Liver (tissue), 3 donors: ENCODE measurements around the gene GUCD1.

Source experiments
- EGR1 ChIP-seq, 2 donors: IDR thresholded peaks; 2 replicates each; pipeline ENCODE4 v1.6.1; 2016 to 2018; ENCODE audit warnings: antibody characterized with exemption in 2 of 2, low read depth in 2 of 2
- GABPA ChIP-seq, 2 donors: IDR thresholded peaks in 1 of 2; conservative IDR thresholded peaks in 1 of 2; 2 replicates each; pipeline ENCODE4 v1.6.1; 2016; ENCODE audit warnings: antibody characterized with exemption in 2 of 2, mild to moderate bottlenecking in 1 of 2, moderate library complexity in 1 of 2
- JUND ChIP-seq, 2 donors: IDR thresholded peaks; 2 replicates each; pipeline ENCODE4 v1.6.1; 2016; ENCODE audit warnings: antibody characterized with exemption in 2 of 2
- RAD21 ChIP-seq, 2 donors: IDR thresholded peaks; 2 replicates each; pipeline ENCODE4 v1.6.1; 2016; ENCODE audit warnings: antibody characterized with exemption in 2 of 2, mild to moderate bottlenecking in 2 of 2
- RXRA ChIP-seq, 2 donors: IDR thresholded peaks; 2 replicates each; pipeline ENCODE4 v1.6.1; 2017 to 2018; ENCODE audit warnings: antibody characterized with exemption in 2 of 2, mild to moderate bottlenecking in 1 of 2
- SP1 ChIP-seq: IDR thresholded peaks from 2 replicates; pipeline ENCODE4 v1.6.1; 2018; ENCODE audit warnings: antibody characterized with exemption, mild to moderate bottlenecking
- YY1 ChIP-seq: IDR thresholded peaks from 2 replicates; pipeline ENCODE4 v1.6.1; 2016; ENCODE audit warnings: antibody characterized with exemption, mild to moderate bottlenecking
- TF ChIP-seq, protein P1 (sequence below): fragments of 150-350 bp; IDR thresholded peaks from 2 replicates; pipeline ENCODE4 v1.5.1; 2017; ENCODE audit warnings: improper control_type of control experiment, low read depth, low read length; ENCODE audit not compliant: missing input control
- TF ChIP-seq, protein P2 (sequence below): IDR thresholded peaks from 2 replicates; pipeline ENCODE4 v1.6.1; 2016; ENCODE audit warnings: antibody characterized with exemption, mild to moderate bottlenecking
- TF ChIP-seq, protein P3 (sequence below): IDR thresholded peaks from 2 replicates; pipeline ENCODE4 v1.6.1; 2016; ENCODE audit warnings: antibody characterized with exemption
- donor health status: healthy.
- donor health status: healthy.

DNA sequence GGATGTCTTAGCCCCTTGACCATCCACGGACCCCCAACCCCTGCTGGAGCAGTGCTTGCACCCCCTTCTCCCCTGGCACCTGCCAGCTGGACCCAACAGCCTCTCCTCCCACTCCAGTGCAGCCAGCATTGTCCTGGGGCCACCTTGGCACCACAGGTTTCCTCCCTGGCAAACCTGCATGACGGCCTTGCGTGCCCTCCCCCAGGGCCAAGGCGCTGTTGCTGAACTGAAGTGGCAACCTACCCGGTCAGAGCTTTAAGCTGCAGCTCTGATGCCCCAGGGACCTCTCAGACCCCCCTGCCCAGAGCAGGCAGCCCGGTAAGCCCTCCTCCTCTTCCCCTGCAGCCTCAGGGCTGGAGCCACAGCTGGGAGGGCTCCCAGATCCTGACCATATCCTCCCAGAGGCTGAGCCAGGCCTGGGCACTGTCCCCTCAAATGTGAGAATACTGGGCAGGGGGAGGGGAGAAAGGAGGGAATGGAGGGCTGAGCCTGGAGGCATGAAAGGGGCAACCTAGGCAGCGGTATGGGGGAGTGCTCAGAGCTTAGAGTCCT, 39.7 kb upstream of the GUCD1 start:
- TF ChIP-seq YY1 (no peak), RAD21 (IDR thresholded peaks at IDR 0.05) (no peak), JUND (IDR thresholded peaks at IDR 0.05) (no peak), RXRA (IDR thresholded peaks at IDR 0.05) (no peak), SP1 (no peak), EGR1 (IDR thresholded peaks at IDR 0.05; ENCODE audit: low read depth in 2 of 2) (no peak), GABPA (IDR thresholded peaks at IDR 0.05 in 1 of 2, conservative IDR thresholded peaks at IDR 0.05 in 1 of 2) (no peak)
- TF ChIP-seq, protein P1, sequence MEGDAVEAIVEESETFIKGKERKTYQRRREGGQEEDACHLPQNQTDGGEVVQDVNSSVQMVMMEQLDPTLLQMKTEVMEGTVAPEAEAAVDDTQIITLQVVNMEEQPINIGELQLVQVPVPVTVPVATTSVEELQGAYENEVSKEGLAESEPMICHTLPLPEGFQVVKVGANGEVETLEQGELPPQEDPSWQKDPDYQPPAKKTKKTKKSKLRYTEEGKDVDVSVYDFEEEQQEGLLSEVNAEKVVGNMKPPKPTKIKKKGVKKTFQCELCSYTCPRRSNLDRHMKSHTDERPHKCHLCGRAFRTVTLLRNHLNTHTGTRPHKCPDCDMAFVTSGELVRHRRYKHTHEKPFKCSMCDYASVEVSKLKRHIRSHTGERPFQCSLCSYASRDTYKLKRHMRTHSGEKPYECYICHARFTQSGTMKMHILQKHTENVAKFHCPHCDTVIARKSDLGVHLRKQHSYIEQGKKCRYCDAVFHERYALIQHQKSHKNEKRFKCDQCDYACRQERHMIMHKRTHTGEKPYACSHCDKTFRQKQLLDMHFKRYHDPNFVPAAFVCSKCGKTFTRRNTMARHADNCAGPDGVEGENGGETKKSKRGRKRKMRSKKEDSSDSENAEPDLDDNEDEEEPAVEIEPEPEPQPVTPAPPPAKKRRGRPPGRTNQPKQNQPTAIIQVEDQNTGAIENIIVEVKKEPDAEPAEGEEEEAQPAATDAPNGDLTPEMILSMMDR, result no peak
- TF ChIP-seq, protein P2, sequence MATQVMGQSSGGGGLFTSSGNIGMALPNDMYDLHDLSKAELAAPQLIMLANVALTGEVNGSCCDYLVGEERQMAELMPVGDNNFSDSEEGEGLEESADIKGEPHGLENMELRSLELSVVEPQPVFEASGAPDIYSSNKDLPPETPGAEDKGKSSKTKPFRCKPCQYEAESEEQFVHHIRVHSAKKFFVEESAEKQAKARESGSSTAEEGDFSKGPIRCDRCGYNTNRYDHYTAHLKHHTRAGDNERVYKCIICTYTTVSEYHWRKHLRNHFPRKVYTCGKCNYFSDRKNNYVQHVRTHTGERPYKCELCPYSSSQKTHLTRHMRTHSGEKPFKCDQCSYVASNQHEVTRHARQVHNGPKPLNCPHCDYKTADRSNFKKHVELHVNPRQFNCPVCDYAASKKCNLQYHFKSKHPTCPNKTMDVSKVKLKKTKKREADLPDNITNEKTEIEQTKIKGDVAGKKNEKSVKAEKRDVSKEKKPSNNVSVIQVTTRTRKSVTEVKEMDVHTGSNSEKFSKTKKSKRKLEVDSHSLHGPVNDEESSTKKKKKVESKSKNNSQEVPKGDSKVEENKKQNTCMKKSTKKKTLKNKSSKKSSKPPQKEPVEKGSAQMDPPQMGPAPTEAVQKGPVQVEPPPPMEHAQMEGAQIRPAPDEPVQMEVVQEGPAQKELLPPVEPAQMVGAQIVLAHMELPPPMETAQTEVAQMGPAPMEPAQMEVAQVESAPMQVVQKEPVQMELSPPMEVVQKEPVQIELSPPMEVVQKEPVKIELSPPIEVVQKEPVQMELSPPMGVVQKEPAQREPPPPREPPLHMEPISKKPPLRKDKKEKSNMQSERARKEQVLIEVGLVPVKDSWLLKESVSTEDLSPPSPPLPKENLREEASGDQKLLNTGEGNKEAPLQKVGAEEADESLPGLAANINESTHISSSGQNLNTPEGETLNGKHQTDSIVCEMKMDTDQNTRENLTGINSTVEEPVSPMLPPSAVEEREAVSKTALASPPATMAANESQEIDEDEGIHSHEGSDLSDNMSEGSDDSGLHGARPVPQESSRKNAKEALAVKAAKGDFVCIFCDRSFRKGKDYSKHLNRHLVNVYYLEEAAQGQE, result no peak
- TF ChIP-seq, protein P3, sequence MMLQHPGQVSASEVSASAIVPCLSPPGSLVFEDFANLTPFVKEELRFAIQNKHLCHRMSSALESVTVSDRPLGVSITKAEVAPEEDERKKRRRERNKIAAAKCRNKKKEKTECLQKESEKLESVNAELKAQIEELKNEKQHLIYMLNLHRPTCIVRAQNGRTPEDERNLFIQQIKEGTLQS, result no peak
